Skeletal muscle tissue (tissue), 4 donors: Measurements from ENCODE around the gene GCLC. TPM values are rescaled to one million over a fixed set of nuclear protein-coding genes. Genes with fewer than 3 reads are reported as not detected.

Experiments
- H3K27ac ChIP-seq: one replicate; pipeline ENCODE4 v1.7.0; 2013; ENCODE audit warnings: mild to moderate bottlenecking, low read depth, low read length, inconsistent platforms
- H3K27me3 ChIP-seq, 3 donors: one replicate each; pipeline ENCODE4 v1.7.0; 2013; ENCODE audit warnings: low read length in 3 of 3; ENCODE audit not compliant: control insufficient read depth in 3 of 3, insufficient read depth in 3 of 3
- H3K36me3 ChIP-seq, 3 donors: one replicate each; pipeline ENCODE4 v1.7.0; 2013; ENCODE audit warnings: low read length in 3 of 3; ENCODE audit not compliant: control insufficient read depth in 3 of 3, insufficient read depth in 3 of 3
- H3K4me1 ChIP-seq, 3 donors: one replicate each; pipeline ENCODE4 v1.7.0; 2013; ENCODE audit warnings: low read length in 3 of 3, mild to moderate bottlenecking in 3 of 3; ENCODE audit not compliant: control insufficient read depth in 3 of 3, insufficient read depth in 3 of 3
- H3K4me3 ChIP-seq, 3 donors: one replicate each; pipeline ENCODE4 v1.7.0; 2013; ENCODE audit warnings: low read length in 3 of 3
- H3K9ac ChIP-seq, 3 donors: one replicate each; pipeline ENCODE4 v1.7.0; 2013; ENCODE audit warnings: low read length in 3 of 3, mild to moderate bottlenecking in 3 of 3, moderate library complexity in 2 of 3, low read depth in 1 of 3
- H3K9me3 ChIP-seq, 3 donors: one replicate each; pipeline ENCODE4 v1.7.0; 2013; ENCODE audit warnings: low read length in 3 of 3; ENCODE audit not compliant: control insufficient read depth in 3 of 3
- total RNA-seq: library from RNA; depleted of rRNA; stranded (reverse); fragments of >200 nt; gene quantifications from one replicate; pipeline ENCODE4 v1.2.3, GENCODE V29; 2014
- donor health status: Osteomylitis.

Gene GCLC
- total RNA-seq, 1 donor from 2014 or later = 9.4 TPM

DNA sequence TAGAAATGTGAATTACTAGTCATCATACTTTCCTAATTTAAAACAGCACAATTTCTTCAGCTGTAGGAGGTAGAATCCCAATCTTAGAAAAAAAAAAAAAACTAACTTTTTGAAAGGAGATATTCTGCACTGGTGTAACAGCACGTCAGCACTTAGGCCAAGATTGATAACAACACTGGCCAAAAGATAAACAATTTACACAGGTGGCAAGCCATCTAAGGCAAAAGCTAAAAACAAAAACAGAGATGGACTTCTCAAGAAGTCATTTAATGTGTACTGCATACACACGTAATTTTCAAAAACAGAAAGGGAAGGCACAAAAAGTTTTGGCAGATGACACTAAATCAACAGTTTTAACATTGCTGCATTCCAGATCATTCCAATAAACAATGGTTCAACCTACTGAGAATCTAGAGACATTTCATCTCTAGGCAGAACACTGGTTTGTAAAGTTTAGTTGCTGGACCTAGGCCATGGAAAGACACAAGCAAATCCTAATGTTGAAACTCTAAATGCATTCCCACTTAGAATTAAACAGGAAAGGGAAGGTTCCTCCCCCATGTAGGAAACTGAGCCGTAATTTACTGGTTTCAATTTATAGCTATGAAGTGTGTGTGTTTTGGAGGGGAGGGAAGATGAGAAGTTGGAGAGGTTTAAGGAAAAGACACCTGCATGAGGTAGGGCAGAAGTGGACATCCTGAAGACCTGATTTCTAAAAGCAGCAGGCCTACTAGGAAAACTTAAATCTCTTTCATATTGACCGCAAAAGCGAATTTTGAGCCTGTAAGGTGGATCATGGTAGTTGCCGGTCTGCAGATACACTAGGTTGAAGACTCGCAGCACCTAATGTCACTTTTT, 1.3 kb downstream of the GCLC start:
- Histone ChIP-seq H3K27me3 (no peaks in the 10 kb centered on the region), H3K27ac (peak overlapping the region; percentile 91), H3K9ac (peak overlapping the region; percentile 83 to 93 (median 86)), H3K9me3 (no peaks in the 10 kb centered on the region), H3K4me3 (peak overlapping the region; percentile 85 to 95 (median 92)), H3K36me3 (no peaks in the 10 kb centered on the region), H3K4me1 (peaks cover 30 to 48% (median 34%) of the 10 kb centered on the region in 3 donors)

DNA sequence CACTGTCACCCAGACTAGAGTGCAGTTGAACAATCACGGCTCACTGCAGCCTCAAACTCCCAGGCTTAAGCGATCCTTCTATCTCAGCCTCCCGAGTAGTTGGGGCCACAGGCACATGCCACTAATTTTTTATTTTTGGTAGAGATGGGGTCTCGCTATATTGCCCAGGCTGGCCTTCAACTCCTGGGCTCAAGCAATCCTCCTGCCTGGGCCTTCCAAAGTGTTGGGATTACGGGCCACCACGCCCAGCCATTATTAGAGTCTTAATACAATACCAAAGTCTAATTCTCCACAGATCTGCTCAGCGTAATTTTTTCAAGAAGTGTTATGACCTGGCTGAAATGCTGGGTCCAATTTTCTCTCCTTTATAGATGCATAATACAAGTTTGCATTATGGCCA, 3.0 kb downstream of the GCLC start:
- no peaks in the 10 kb centered on the region for H3K36me3 ChIP-seq
- peaks cover 22 to 35% (median 25%) of the 10 kb centered on the region in 3 donors for H3K4me1 ChIP-seq
- no peaks in the 10 kb centered on the region for H3K9me3 ChIP-seq
- no peak overlapping the region for H3K4me3 ChIP-seq
- H3K27ac ChIP-seq = no peak overlapping the region
- no peak overlapping the region for H3K9ac ChIP-seq
- no peaks in the 10 kb centered on the region for H3K27me3 ChIP-seq

DNA sequence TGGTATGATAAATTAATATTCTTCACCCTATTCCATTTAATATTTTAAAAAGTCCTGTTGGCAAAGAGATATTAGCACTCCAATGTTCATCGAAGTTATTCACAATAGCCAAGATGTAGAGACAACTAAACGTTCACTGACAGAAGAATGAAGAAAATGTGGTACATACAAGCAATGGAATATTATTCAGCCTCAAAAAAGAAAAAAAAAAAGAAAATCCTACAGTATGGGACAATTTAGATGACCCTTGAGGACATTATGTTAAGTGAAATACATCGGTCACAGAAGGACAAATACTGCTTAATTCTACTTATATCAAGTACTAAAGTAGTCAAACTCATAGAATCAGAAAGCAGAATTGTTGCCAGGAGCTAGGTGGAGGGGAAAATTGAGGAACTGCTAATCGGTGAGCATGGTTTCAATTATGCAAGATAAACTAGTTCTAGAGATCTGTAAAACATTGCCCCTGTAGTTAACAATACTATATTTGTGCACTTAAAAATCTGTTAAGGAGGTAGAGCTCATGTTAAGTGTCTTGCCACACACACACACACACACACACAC, 4.7 kb downstream of the GCLC start:
- Histone ChIP-seq H3K4me3 (no peak overlapping the region), H3K9ac (no peak overlapping the region), H3K27ac (no peak overlapping the region), H3K4me1 (peaks cover 21 to 23% (median 21%) of the 10 kb centered on the region in 3 donors), H3K27me3 (no peaks in the 10 kb centered on the region), H3K36me3 (no peaks in the 10 kb centered on the region), H3K9me3 (no peaks in the 10 kb centered on the region)

DNA sequence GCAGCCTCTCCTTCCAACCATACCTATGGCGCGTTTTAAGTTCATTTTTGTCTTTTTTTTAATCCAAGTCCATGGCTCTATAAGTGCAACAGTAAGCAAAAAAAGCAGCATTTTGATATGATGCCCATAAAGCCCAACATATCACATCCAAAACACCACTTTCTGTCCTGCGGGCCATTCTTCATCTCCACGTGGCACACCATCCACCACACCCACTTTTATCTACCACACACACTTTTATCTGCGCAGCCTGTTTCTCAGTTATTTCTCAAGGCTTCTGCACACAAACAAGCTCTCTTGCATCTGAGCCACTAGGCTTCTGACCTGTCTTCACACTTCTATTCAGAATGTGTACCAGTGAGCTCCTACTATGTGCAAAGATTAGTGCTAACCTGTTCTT, 5.3 kb downstream of the GCLC start:
- peaks cover 19 to 21% (median 20%) of the 10 kb centered on the region in 3 donors for H3K4me1 ChIP-seq
- H3K27me3 ChIP-seq = no peaks in the 10 kb centered on the region
- no peaks in the 10 kb centered on the region for H3K9me3 ChIP-seq
- H3K27ac ChIP-seq = no peak overlapping the region
- H3K36me3 ChIP-seq = no peaks in the 10 kb centered on the region
- H3K4me3 ChIP-seq = no peak overlapping the region
- no peak overlapping the region for H3K9ac ChIP-seq

DNA sequence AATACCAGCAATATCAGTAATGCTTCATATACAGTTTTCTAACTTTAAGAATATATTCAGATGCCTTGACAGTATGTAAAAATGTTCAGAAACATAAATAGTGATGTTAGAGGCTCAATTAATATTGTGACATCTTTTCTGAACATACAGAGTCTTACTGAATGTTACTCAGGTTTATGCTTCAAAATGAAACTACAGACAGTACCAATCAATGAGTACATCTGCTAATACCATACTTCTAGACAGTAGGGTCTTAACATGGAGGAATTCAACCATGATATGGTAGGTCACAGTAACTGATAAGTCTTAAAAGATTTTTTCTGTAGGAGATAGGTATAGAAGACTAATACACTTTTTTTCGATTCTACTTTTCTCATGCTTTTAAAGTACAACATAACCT, 8.3 kb downstream of the GCLC start:
- H3K27ac ChIP-seq = no peak overlapping the region
- H3K27me3 ChIP-seq = no peaks in the 10 kb centered on the region
- no peak overlapping the region for H3K4me3 ChIP-seq
- H3K9me3 ChIP-seq = no peaks in the 10 kb centered on the region
- H3K9ac ChIP-seq = no peak overlapping the region
- peaks cover 11 to 22% (median 13%) of the 10 kb centered on the region in 3 donors for H3K4me1 ChIP-seq
- H3K36me3 ChIP-seq = no peaks in the 10 kb centered on the region

DNA sequence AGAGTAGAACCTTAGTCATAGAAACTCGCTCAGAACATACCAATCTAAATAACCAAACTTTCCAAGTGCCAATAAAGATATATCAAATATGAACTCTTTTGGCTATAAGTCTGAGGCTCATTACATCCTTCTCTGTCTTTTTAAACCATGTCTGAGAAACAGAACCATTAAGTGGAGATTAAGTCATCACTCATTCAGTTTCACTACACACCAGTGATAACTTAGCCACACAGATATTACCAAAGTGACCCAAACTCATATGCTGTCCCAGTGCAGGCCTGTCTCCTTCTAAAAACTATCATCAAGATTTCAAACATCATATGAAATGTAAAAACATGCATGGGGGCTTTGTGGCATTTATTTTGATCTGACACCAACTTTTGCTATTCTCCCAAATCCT, 12.0 kb downstream of the GCLC start:
- Histone ChIP-seq H3K27me3 (no peaks in the 10 kb centered on the region), H3K4me3 (no peak overlapping the region), H3K36me3 (no peaks in the 10 kb centered on the region), H3K27ac (no peak overlapping the region), H3K9me3 (no peaks in the 10 kb centered on the region), H3K9ac (no peak overlapping the region), H3K4me1 (peaks cover 27 to 36% (median 32%) of the 10 kb centered on the region in 3 donors)

DNA sequence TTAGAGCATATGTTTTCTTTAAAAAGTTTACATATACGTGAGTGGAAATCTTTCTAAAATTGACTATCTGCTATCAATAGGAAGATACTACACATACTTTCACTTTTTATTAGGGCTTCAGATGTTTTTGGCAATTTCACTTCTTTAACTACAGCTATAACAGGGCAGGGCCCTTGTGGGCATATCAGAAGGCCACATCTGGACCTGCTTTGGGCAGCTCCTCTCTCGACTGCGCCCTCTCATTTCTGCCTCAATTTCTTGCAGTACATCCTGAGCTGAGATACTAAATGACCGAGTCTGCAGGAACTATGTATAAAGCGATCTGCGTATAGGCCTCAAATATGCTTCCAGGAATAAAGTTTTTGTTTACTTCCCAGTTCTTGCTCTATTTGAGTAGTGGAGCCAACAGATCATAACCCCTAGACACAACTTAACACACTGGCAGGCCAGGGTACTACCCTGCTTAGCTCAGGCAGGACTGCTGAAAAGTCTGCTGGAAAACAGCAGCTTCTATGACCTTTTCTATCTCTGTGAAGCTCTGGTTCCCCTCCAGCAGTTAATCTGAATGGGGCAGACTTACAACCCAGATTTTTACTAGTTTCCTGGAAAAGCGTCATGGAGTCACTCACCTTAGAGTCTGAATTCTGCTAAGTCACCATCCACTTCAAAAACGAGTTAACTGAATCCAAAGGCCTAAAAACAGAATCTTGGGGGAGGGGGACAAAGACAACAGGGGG, 12.7 kb downstream of the GCLC start:
- Histone ChIP-seq H3K9me3 (no peaks in the 10 kb centered on the region), H3K9ac (peak overlapping the region in 2 of 3 donors; percentile 5 to 34), H3K4me1 (peaks cover 27 to 42% (median 37%) of the 10 kb centered on the region in 3 donors), H3K27ac (no peak overlapping the region), H3K36me3 (no peaks in the 10 kb centered on the region), H3K27me3 (no peaks in the 10 kb centered on the region), H3K4me3 (no peak overlapping the region)

DNA sequence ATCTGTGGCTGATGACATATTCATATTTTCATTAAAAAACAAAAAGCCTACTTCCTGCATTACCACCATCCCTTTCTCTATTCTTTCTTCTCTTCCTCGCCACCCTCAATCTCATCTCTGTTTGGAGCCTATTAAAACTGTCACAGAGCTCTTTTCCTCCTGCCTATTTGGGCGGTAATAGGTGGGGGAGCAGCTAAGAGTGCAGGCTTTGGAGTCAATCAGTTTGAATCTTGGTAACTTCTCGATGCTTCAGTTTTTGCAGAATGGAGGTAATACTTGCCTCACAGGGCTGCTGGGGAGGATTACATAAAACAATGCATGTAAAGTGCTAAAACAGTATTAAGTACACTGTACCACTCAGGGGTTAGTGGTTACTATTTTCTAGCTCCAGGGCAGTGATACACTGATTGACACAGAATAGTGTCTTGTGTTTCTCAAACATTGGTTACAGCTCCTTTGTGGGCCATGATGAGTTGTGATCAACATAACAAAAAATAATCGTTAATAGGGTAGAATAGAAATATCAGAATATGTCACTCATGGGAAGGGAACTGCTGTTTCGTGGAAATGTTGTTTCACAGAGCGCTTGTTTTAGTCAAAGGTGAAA, 14.0 kb downstream of the GCLC start:
- H3K36me3 ChIP-seq = no peaks in the 10 kb centered on the region
- no peak overlapping the region for H3K27ac ChIP-seq
- peaks cover 27 to 47% (median 37%) of the 10 kb centered on the region in 3 donors for H3K4me1 ChIP-seq
- H3K4me3 ChIP-seq = no peak overlapping the region
- no peaks in the 10 kb centered on the region for H3K9me3 ChIP-seq
- no peaks in the 10 kb centered on the region for H3K27me3 ChIP-seq
- peak overlapping the region in 2 of 3 donors; percentile 25 to 46 for H3K9ac ChIP-seq

DNA sequence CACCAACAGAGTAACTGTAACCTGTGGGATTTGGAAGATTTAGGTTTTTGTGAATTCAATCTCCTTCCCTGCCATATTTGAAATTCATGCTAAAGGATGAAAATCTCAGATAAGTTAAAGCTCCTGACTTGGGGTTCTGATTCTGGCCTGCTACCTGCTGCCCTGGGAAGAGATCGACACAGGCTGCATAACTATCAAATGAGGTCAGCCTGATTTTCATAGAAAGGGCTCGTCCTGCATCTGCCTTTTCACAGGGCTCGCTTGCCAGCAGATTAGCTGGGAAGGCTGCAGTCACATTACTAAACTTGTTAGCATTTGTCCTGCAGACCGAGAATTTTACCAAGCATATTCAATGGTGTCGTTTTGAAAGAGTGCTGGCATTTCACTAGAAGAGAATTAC, 14.6 kb downstream of the GCLC start:
- peak overlapping the region; percentile 25 to 46 (median 25) for H3K9ac ChIP-seq
- H3K27me3 ChIP-seq = no peaks in the 10 kb centered on the region
- H3K4me1 ChIP-seq = peaks cover 27 to 47% (median 37%) of the 10 kb centered on the region in 3 donors
- peak overlapping the region; percentile 32 for H3K27ac ChIP-seq
- peak overlapping the region in 1 of 3 donors; percentile 14 for H3K4me3 ChIP-seq
- H3K36me3 ChIP-seq = no peaks in the 10 kb centered on the region
- H3K9me3 ChIP-seq = no peaks in the 10 kb centered on the region
